Ureter (tissue), 1 donor: ENCODE measurements around the gene RGS3. TPM values are rescaled to one million over a fixed set of nuclear protein-coding genes. Genes with fewer than 3 reads are reported as not detected.
A peak's percentile ranks its signal among the peaks of the same experiment; 100 is the strongest.

Experiments
- DNase-seq: peaks from one replicate; pipeline ENCODE4 v3.0.0-alpha.2; 2020; ENCODE audit warnings: low spot score
- total RNA-seq: library from RNA; stranded (reverse); gene quantifications from one replicate; pipeline ENCODE4 v1.2.4, GENCODE V29; 2023
- donor health status: DM: yes; HTN: yes; CAD: no.

RGS3 gene
- total RNA-seq, 1 donor from 2014 or later = 57.9 TPM

DNA sequence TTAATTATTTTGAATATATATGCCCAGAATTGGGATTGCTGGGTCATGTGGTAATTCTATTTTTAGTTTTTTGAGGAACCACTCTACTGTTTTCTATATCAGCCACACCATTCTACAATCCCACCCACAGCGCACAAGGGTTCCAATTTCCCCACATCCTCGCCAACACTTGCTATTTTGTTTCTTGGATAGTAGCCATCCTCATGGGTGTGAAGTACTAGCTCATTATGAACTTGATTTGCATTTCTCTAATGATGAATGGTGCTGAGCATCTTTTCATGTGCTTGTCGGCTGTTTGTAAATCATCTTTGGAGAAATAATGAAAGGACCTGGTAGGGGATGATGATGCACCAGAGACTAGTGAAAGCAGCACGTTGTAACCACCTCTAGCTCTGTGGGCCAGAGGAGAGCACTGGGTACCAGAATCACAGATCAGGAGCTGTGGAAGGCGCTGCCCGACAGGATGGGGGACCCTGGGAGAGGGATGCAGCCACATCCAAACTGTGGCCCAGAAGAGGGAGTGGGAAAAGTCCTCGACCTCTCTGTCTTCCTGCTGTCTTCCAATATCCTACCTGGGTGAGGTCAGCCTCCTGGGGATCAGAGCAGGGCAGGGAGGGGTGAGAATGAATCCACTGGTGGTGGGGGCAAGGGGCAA lies 155.4 kb downstream of the RGS3 start:
- no peak for DNase-seq

DNA sequence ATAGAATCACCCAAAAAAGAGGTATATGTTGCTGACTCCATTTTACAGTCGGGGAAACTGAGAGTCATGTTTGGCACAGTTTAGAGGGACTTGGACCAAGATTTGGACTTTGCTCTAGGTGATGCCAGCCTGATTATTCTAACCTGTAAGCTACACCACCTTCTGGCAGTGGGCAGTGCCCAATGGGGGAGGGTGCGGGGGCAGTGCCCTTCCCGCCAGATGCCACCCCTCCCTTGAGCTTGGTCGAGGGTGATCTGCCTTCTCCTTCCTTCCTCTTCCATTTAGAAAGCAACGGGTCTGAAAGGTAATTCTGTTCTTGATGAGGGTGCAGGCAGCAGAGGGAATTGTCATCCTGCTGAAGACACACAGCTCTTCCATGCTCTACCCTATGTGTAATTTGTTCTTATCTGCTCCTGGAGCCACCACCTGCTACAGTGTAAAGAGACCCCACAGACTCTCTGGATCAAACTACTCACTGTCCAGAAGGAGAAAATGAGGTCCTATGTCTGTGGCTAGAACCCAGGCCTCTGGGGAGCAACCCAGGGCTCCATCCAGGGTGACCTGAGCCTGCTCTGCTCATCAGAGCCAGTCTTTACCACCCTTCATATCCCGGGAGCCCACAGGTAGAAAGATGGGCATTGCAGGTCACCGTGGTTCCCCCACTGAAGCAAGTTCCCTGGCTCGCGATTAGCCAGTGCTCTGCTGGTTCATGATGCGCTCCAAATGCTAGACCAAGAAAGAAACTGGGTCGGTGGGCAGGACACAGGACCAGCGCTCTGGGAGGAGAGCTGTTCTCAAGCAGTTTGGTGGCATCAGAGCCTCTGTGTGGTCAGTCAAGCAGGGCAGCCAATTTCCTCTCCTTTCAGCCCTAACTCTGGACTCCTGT lies 156.2 kb downstream of the RGS3 start:
- no peak for DNase-seq

DNA sequence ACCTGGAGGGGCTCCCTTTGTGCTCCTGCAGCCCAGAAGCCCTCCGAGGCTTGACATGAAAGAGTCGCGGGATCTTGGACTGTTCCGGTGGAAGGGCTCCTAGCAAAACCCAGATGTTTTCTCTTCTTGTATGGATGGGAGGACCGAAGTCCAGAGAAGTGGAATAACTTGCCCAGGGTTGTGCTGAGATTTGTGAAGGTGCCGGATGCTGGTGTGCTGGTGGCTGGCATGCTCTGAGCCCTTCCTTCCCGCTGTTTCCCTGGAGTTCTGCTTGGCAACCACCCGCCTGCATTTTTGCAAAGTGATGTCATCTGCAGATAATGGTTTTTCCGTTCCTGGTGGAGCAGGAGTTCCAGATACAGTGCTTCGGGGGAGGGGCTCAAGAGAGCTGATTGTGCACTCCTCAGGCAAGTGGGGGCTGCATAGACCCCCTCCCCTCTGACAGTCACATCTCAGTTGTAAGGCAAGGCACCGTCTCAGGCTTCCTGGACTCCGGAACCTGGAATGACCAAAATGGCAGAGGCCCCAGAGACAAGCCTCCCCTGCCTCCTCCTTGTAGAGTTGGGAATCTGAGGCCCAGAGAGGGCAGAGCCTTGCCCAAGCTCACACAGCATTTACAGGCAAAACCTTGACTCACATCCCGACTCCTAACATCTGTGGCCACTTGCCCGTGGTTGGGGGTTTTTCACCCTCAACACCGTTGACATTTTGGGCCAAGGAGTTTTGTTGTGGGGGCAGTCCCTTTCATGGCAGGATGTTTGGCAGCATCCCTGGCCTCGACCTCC lies 157.0 kb downstream of the RGS3 start:
- DNase-seq = peak; percentile 86

DNA sequence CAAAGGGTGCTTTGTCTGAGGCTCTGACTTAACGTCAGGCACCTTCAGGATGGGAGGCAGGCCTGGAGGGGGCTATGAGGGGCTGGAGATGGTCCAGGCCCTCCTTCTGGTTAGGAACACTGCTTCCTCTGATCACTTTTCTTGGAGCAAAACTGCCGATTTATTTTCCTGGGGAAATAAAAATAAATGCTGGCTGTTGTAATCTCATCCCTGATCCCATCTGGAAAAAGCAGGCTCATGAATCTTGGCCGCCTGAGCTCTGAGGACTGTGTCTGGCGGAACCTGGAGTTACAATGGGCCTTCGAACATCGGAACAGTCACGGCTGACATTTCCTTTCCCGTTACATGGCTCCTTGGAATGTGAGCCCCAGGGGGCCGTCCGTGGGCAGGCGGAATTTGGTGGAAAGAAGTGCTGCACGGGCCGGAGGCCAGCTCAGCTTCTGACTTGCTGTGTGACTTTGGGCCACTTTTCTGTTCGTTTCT lies 157.8 kb downstream of the RGS3 start:
- peak; percentile 83 for DNase-seq

DNA sequence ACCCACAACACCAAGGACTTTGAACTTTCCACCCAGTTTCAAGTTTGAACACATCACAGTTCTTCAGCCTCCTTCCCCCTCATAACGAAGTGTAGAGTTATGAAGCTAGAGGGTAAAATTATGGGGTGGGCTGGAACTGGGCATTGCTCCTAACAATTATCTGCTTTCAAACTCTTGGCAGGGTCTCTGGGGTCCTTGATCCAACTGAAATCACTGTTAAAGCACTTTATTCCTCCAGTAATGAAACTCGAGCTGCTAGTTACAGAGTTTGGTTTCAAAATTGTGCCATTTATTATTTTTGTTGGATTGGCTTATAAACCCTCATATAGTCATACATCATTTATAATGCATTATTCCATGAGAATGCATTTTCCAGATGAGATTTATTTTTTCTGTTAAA lies 158.5 kb downstream of the RGS3 start:
- DNase-seq = no peak

DNA sequence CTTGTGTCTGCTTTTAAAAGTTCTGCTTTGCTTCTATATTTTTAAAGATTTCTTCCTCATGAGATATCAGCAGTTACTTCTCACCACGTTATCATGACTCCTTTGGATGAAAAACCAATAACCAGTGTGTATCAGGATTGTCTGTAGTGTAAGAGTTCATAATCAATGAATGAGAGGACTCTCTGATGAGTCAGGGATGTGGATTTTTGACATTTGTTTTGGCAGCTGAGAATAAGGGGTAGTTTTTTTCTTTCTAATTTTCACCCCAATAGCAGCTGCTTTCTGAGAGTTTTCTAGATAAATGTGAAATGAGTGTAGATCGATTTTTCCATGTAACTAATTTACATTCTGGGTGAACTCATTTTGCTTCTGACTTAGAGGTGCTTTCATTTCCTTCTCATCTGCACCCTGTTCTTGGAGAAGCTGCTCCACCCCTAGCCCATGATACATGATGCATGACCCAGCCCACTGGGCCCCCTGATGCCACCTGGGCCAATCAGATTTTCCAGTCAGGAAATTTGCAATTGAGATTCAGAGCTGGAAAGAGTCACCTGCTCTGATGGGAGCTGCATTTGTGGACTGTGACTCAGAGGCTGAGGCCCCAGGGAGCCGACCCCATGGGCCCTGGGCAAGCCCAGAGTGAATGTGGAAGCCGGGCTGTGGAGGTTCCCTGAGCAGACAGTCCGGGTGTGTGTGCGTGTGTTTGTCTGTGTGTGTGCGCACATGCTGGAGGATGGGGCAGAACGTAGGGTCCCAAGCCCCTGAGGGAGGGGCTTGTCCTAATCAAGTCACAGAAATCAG lies 159.3 kb downstream of the RGS3 start:
- DNase-seq = no peak

DNA sequence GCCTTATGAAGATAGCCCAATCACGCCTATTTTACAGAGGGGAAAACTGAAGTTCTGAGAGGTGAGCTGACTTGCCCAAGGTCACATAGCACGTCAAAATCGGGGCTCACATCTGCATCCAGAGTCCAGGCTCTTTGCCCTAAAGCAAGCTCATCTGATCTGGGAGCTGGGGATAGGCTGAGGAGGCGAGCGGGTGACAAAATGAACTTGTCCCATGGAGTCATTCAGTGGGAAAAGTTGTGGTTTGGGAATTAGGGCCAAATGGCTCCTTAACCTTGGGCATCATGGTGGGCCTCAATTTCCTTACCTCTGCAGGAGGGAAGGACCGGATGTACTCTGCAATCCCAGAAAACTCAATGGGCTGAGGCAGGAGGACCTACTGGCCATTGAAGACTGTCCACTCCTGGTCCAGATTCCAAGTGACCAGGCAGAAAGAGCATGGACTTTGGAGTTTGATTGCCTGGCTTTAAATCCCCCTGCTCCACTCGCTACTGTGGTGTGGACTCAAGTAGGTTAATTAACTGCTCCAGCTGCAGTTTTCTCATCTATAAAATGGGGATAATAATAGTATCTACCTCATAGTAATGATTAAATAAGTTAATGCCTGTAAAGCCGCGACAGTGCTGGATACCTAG lies 160.4 kb downstream of the RGS3 start:
- DNase-seq = no peak

DNA sequence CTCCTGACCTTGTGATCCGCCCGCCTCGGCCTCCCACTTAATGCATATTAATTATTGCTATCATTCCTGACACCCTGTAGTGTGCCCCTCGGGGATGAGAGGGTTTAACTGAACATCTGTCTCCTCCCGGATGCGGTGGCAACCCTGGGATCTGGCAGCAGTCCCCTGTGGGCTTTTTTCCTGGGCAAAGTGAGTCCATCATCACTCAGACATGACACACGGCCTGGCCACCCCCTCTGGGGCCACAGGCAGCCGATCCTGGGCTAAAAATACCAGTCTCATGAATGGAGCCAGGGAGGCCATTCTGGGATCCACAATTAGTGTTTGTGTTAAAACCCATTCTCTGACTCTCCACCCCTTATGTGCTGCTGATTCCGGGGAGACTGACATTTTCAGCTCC lies 161.2 kb downstream of the RGS3 start:
- DNase-seq = no peak

DNA sequence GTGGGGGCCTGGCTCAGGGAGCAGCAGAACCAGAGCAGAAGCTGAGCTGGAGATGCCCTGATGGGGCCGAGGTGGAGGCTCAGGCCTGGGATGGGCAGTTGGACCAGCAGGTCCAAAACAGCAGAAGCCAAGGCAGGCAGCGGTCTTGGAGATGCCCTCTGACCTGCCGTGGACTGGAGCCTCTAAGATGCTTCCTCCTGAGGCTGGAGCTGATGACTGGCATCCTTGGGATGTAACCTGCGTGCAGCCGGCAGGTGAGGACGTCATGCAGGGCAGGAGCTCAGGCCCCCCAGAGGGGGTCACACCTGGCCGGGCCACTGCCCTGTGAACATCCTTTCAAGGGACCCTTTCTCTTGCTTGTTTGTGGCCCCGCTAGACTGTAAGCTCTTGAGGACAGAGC lies 162.0 kb downstream of the RGS3 start:
- no peak for DNase-seq

DNA sequence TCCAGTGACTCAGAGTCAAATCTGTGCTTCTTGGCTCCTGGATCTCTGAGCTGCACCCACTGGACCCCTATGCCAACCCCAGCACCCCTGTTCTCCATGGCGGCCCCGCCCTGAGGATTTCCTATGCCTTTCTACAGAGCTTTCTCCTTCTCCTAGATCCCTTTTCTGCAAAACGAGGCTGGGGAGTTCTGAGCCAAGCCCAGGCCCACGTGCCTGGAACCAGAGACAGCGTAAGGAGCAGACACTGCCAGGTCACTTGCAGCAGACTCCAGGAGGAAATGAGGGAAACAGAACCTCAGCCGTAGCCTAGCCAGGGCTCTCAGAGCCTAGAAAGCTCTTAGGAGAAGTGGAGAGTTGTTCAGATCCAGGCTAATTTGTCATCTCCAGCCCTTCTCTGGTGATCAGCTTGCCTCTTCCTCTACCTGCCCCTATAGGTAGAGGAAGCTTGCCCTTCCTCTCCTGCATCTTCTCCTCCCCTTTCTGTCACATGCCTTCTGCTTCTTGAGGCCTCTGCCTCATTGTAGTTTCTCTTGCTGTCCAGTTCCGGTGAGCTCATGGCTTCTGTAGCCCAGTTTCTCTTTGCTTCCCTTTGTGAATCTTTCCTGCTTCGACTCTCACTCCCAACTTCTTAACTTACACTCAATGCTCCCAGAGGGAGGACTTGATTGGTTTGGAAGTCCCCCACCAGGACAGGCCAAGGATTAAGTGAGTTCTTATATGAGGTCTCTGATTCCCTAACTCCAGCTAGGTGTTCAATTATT lies 163.4 kb downstream of the RGS3 start:
- no peak for DNase-seq

DNA sequence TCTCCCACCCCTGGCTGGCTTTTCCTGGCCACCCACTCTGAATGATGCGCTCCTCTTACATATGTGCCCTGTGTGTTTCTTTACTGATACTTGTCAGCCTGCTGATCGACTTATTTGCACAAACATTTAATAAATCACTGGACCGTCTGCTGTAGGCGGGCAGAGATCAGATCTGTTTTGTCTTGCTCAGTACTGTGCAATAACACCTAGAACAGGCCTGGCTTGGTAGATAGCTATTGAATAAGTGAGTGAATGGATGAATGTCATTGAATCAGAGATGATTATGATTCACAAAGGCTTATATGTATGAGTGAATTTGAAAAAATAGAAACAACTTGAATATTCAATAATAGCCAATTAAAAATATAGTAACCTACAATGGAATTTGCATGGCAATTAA lies 165.1 kb downstream of the RGS3 start:
- DNase-seq = no peak

DNA sequence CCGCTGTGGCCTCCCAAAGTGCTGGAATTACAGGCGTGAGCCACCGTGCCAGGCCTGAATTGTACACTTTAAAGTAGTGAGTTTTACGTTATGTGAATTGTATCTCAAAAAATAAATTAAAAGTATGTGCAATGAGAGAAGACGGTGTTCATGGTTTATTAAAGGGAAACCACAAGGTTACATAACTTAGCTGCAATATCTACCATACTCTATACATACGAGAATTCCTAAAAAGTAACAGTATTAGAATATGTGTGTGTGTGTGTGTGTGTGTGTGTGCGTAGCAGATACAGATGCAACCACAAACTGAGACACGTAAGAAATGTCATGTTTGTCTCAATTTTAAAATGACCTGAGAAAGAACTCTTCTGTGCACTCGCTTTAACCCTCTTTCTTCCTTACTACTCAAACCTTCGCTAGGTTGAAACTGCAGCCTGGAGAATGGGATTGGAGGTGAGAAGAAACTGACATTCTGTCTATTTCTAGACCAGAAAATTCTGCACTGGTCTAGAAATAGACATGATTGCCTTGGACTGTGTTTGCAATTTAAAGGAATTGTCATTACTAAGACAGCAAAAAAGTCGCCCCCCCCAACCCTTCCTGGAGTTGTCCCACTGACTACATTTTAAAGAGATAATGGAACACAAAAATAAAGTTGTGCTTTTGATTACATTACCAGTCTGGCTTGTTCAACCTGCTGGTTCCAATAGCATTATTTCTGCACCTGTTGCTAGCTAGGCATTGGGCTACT lies 167.0 kb downstream of the RGS3 start:
- no peak for DNase-seq

DNA sequence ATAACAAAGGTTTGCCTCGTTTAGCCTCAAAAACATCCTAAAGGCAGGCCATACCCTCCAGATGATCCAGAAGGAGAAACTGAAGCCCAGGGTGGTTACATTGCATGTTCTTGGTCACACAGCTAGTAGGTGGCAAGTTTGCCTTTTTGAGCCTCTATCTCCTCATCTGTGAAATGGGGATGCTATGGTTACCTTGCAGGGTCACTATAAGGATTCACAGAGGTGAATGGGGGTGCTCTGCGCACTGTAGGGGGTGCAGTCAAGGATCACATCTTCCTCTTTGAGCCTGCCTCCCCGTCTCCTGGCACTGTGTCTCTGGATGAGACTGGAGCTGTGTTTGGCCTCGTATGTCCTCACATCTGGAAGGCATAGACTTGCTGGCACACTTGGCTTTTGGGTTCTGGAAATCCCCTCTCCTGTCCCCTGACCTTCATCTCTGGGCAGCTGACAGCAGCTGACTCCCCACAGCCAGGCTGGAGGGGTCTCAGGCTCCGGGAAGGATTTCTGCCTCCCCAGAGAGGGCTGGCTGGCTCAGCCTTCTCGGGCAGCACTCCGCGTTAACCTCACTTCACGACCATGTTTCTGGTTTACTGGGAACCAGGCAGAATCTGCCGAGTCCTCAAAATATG lies 167.7 kb downstream of the RGS3 start:
- DNase-seq = no peak

DNA sequence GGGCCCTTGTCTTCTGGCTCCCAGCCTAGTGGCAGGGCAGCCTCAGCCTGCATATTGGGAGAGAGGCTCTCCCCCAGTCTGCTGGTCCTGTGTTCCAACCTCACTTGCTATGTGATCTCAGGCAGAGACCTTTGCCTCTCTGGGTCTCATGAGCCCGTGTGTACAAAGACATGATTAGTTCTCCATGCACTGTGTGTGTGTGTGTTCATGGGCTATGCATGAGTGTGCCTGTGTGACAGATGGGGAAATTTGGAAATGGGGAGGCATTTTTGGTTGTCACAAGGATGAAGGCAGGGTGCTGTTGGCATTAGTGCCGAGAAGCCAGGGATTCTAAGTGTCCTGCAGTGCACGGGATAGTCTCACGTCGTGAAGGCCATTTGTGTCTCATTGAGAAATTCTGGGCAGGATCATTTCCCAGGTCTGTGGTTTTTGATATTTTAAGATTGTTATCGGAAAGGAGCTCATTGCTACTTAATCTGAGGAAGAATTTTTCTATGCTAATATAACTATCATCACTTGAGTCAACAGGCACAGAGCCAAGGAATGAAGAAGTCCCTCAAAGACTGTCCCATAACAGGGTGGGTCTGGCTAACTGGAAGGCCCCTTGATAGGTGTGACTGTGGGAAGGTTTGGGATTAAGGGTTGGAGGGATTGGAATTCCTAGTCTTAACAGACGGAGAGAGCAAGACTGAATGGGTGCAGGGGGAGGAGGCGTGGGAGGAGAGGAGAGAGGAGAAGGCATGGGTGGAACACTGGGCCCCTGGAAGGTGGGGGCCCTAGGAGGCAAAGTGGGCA lies 168.5 kb downstream of the RGS3 start:
- no peak for DNase-seq

DNA sequence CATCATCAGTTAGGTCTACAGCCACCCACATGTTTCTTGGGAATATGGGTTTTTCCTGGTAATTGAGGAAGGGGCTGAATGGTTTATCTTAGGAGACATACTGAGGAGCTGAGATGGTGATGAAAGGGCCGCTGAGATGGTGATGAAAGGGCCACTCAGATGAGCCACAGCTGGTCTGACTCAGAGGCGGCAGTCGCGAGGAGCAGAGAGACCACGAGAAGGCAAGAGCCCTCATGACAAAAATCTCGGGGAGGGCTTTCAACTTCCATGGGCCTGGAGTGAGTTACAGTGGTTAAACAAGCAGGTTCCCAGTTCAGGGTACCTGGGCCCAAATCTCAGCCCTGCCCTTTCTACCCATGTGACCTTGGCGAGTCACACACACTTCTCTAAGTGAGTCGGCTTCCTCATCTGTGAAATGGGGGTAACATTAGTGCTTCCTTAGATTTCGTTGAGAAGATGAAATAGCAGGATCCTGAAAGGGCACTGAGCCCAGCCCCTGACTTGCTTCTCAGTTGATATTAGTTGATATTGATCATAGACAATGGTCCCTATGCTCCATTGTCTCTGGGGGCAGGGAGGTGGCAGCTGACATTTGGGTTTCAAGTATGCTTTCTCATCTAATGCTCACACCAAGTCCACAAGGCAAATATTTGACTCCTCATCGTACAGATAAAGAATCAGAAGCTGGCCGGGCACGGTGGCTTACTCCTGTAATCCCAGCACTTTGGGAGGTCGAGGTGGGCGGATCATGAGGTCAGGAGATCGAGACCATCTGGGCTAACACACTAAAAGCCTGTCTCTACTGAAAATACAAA lies 169.5 kb downstream of the RGS3 start:
- DNase-seq = no peak

DNA sequence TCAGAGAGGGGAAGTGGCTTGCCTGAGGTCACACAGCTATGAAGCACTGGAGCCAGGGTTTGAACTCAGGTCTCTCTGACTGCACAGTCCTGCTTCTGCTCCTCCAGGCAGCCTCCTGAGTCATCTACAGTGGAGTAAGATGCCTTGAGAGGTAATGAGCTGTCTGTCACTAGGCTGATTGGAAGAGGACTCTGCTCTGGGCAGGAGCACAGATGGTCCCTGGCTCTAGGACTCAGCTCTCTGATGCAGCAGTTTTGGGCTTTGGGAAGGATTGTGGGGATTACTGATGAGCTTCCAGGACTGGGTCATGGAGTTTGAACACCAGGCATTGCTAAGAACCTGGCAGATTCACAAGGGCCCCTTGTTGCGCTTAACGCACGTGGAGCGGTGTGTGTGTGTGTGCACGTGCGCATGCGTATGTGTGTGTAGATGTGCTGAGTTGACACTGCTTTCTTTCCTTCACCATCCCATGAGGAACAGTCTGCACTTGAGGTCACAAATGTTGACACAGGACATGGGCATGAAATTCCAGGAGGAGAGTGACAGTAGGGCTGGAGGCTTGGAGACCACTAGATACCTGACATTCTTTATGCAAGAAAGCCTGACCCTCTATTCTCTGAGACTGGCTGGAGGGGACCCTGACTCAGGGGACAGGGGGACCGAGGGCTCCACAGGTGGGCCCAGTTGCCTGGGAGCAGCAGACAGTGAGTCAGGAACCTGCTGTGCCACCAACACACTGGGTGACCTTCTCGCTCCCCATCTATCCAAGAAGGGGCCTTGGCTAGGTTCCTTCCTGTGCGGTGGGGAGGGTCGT lies 170.5 kb downstream of the RGS3 start:
- no peak for DNase-seq
